H1 (cell line): ENCODE data around the gene DOK3. TPM values are rescaled to one million over a fixed set of nuclear protein-coding genes. Genes with fewer than 3 reads are reported as not detected.

Experiments used
- CTCF ChIA-PET: fragments of 300-600 bp; sonication (Branson Sonifier 250); formaldehyde crosslinking; loops from one replicate; lab custom pipeline; 2021; ENCODE audit not compliant: partially characterized antibody; lab: Charles Lee
- POLR2A ChIA-PET: fragments of 300-600 bp; sonication (Branson Sonifier 250); formaldehyde crosslinking; loops from one replicate; lab custom pipeline; 2021; ENCODE audit warnings: inconsistent platforms; ENCODE audit not compliant: partially characterized antibody; lab: Charles Lee
- DNase-seq, 2 experiments: peaks; one replicate each; pipeline versions ENCODE4 v3.0.0 to v3.0.0-alpha.2; 2010 to 2022; ENCODE audit warnings: low spot score in 2 of 2, low read depth in 1 of 2, mixed read lengths in 1 of 2
- FAIRE-seq: peaks from 2 replicates; lab custom pipeline; 2011; peaks lifted over from hg19 to GRCh38; lab: Jason Lieb, UNC
- H2AFZ ChIP-seq: 2 replicates; pipeline ENCODE4 v1.8.1; 2012; ENCODE audit warnings: low read length, inconsistent platforms
- H2AK5ac ChIP-seq: 2 replicates; pipeline ENCODE4 v1.6.1; 2013; ENCODE audit warnings: low read depth, low read length
- H2BK120ac ChIP-seq: replicated peaks from 2 replicates; pipeline ENCODE3; 2013; ENCODE audit warnings: low read depth, low read length, inconsistent platforms
- H2BK12ac ChIP-seq: 2 replicates; pipeline ENCODE4 v1.6.1; 2013; ENCODE audit warnings: low read depth, low read length
- H2BK15ac ChIP-seq: 2 replicates; pipeline ENCODE4 v1.6.1; 2013; ENCODE audit warnings: low read length
- H2BK20ac ChIP-seq: 2 replicates; pipeline ENCODE4 v1.6.1; 2013; ENCODE audit warnings: low read length
- H2BK5ac ChIP-seq: 2 replicates; pipeline ENCODE4 v1.6.1; 2013; ENCODE audit warnings: low read depth, low read length
- H3K14ac ChIP-seq: 2 replicates; pipeline ENCODE4 v1.6.1; 2013; ENCODE audit warnings: inconsistent platforms; ENCODE audit not compliant: insufficient read length
- H3K18ac ChIP-seq: 2 replicates; pipeline ENCODE4 v1.6.1; 2013; ENCODE audit warnings: low read length; ENCODE audit errors: extremely low read depth
- H3K23ac ChIP-seq: 2 replicates; pipeline ENCODE4 v1.6.1; 2013; ENCODE audit warnings: inconsistent platforms; ENCODE audit not compliant: insufficient read length
- H3K23me2 ChIP-seq: 2 replicates; pipeline ENCODE4 v1.6.1; 2013; ENCODE audit warnings: low read depth, low read length
- H3K27ac ChIP-seq: 2 replicates; pipeline ENCODE4 v1.6.1; 2011; ENCODE audit warnings: low read depth, low read length, inconsistent platforms
- H3K27me3 ChIP-seq, 4 experiments: replicated peaks in 1 of 4; 1 replicate in 1 of 4; 2 replicates in 3 of 4; pipeline versions ENCODE4 v1.6.1 to v1.8.1; 2011 to 2013; ENCODE audit warnings: low read length in 3 of 4, mild to moderate bottlenecking in 3 of 4, inconsistent platforms in 2 of 4, mixed read lengths in 2 of 4, moderate library complexity in 1 of 4; ENCODE audit not compliant: control insufficient read depth in 3 of 4, insufficient read depth in 3 of 4; ENCODE audit errors: extremely low read depth in 1 of 4
- H3K36me3 ChIP-seq, 4 experiments: 2 replicates each; pipeline versions ENCODE4 v1.6.1 to v1.8.1; 2011 to 2013; ENCODE audit warnings: mild to moderate bottlenecking in 4 of 4, low read length in 3 of 4, moderate library complexity in 2 of 4, control low read depth in 1 of 4, inconsistent platforms in 1 of 4; ENCODE audit not compliant: insufficient read depth in 4 of 4, control insufficient read depth in 2 of 4
- H3K4ac ChIP-seq: replicated peaks from 2 replicates; pipeline ENCODE3; 2013; ENCODE audit warnings: low read length, low read depth, mixed read lengths, inconsistent platforms; ENCODE audit not compliant: insufficient read length
- H3K4me1 ChIP-seq, 4 experiments: replicated peaks in 1 of 4; 1 replicate in 1 of 4; 2 replicates in 3 of 4; pipeline versions ENCODE4 v1.6.1 to v1.8.1; 2011 to 2013; ENCODE audit warnings: low read length in 3 of 4, inconsistent platforms in 2 of 4, mixed read lengths in 1 of 4; ENCODE audit not compliant: insufficient read depth in 4 of 4, control insufficient read depth in 3 of 4
- H3K4me2 ChIP-seq, 2 experiments: 2 replicates each; pipeline versions ENCODE4 v1.6.1 to v1.8.1; 2011 to 2013; ENCODE audit warnings: low read depth in 2 of 2, low read length in 2 of 2, control low read depth in 1 of 2, inconsistent platforms in 1 of 2, mild to moderate bottlenecking in 1 of 2; ENCODE audit not compliant: insufficient read depth in 1 of 2
- H3K4me3 ChIP-seq, 4 experiments: fragments of 200-600, 300-600 bp in 1 of 4; sonication (generic), shearing (Covaris generic), sonication (Bioruptor Twin) in 1 of 4; 2 replicates each; pipeline versions ENCODE4 v1.5.1 to v1.8.1; 2011 to 2016; ENCODE audit warnings: low read length in 4 of 4, low read depth in 3 of 4, control low read depth in 2 of 4, inconsistent platforms in 2 of 4, mild to moderate bottlenecking in 2 of 4, mixed read lengths in 1 of 4, moderate library complexity in 1 of 4; ENCODE audit not compliant: insufficient read depth in 2 of 4; ENCODE audit errors: extremely low read depth in 1 of 4
- H3K56ac ChIP-seq: replicated peaks from 2 replicates; pipeline ENCODE3; 2013; ENCODE audit warnings: low read depth, mild to moderate bottlenecking, mixed read lengths, low read length, inconsistent platforms; ENCODE audit not compliant: insufficient read length
- H3K79me1 ChIP-seq: 2 replicates; pipeline ENCODE4 v1.6.1; 2013; ENCODE audit warnings: low read depth, low read length, control low read depth
- H3K79me2 ChIP-seq, 2 experiments: 2 replicates each; pipeline versions ENCODE4 v1.6.1 to v1.8.1; 2012 to 2013; ENCODE audit warnings: low read length in 2 of 2, mild to moderate bottlenecking in 2 of 2, inconsistent platforms in 1 of 2; ENCODE audit not compliant: insufficient read depth in 2 of 2, control insufficient read depth in 1 of 2
- H3K9ac ChIP-seq, 4 experiments: replicated peaks in 1 of 4; 1 replicate in 1 of 4; 2 replicates in 3 of 4; pipeline versions ENCODE4 v1.6.1 to v1.8.1; 2011 to 2013; ENCODE audit warnings: low read depth in 3 of 4, low read length in 3 of 4, control low read depth in 2 of 4, mild to moderate bottlenecking in 2 of 4, moderate library complexity in 2 of 4, inconsistent platforms in 1 of 4; ENCODE audit errors: extremely low read depth in 1 of 4
- H3K9me3 ChIP-seq, 2 experiments: 2 replicates each; pipeline versions ENCODE4 v1.6.1 to v1.8.1; 2012 to 2013; ENCODE audit warnings: mild to moderate bottlenecking in 2 of 2, moderate library complexity in 2 of 2, control low read depth in 1 of 2, inconsistent platforms in 1 of 2, low read depth in 1 of 2, low read length in 1 of 2, mixed read lengths in 1 of 2; ENCODE audit not compliant: insufficient read depth in 2 of 2
- H4K20me1 ChIP-seq, 2 experiments: replicated peaks in 1 of 2; 2 replicates each; pipeline versions ENCODE3 to v1.8.1; 2011 to 2013; ENCODE audit warnings: inconsistent platforms in 2 of 2, low read length in 2 of 2, mild to moderate bottlenecking in 1 of 2; ENCODE audit not compliant: insufficient read depth in 2 of 2, control insufficient read depth in 1 of 2
- H4K5ac ChIP-seq: 2 replicates; pipeline ENCODE4 v1.6.1; 2013; ENCODE audit warnings: low read length, low read depth, mixed read lengths, inconsistent platforms; ENCODE audit not compliant: insufficient read length
- H4K8ac ChIP-seq: 2 replicates; pipeline ENCODE4 v1.8.0; 2013; ENCODE audit warnings: mild to moderate bottlenecking, moderate library complexity, low read length, inconsistent platforms; ENCODE audit not compliant: insufficient read depth; ENCODE audit errors: extremely low read depth
- H4K91ac ChIP-seq: replicated peaks from 2 replicates; pipeline ENCODE3; 2013; ENCODE audit warnings: low read length, mixed read lengths, inconsistent platforms; ENCODE audit not compliant: insufficient read length
- BRCA1 ChIP-seq: IDR thresholded peaks from 2 replicates; pipeline ENCODE4 v1.6.1; 2012; ENCODE audit warnings: low read depth, low read length, improper control_type of control experiment
- FOSL1 ChIP-seq: IDR thresholded peaks from 2 replicates; pipeline ENCODE4 v1.6.1; 2011; ENCODE audit warnings: mild to moderate bottlenecking, low read depth, low read length, moderate library complexity; ENCODE audit not compliant: insufficient read depth
- KDM1A ChIP-seq: fragments of 200-600, 300-600 bp; sonication (generic); IDR thresholded peaks from 2 replicates; pipeline ENCODE4 v1.7.1; 2016; ENCODE audit warnings: mild to moderate bottlenecking, low read length, borderline replicate concordance
- POLR2A ChIP-seq, 2 experiments: IDR thresholded peaks; 1 replicate in 1 of 2; 2 replicates in 1 of 2; pipeline ENCODE4 v1.6.1; 2011; ENCODE audit warnings: low read depth in 2 of 2, low read length in 2 of 2, mild to moderate bottlenecking in 2 of 2; ENCODE audit errors: control extremely low read depth in 1 of 2
- POLR2AphosphoS5 ChIP-seq: IDR thresholded peaks from 2 replicates; pipeline ENCODE4 v1.6.1; 2011; ENCODE audit warnings: low read depth, low read length
- WGBS, 2 experiments: shearing (Covaris generic) in 1 of 2; methylation state at CpG; one replicate each; pipeline versions ENCODE4 v1.1.6 to v1.1.7; 2013 to 2015; ENCODE audit warnings: low lambda C conversion rate in 2 of 2, mixed read lengths in 2 of 2, inconsistent platforms in 1 of 2, low coverage in 1 of 2, missing lambda C conversion rate in 1 of 2; ENCODE audit not compliant: insufficient replicate concordance in 2 of 2, insufficient coverage in 1 of 2, insufficient read length in 1 of 2; ENCODE audit errors: extremely low coverage in 1 of 2, missing lambda C conversion rate in 1 of 2; 5-methylcytosine and 5-hydroxymethylcytosine counted together
- polyA plus RNA-seq, 7 experiments: library from polyadenylated mRNA; depleted of rRNA in 3 of 7; stranded (reverse) in 5 of 7; unstranded in 2 of 7; fragments of >200 nt in 5 of 7; fragments of 200-250 nt in 2 of 7; gene quantifications; 1 replicate in 5 of 7; 2 replicates in 1 of 7; 4 replicates in 1 of 7; pipeline versions ENCODE4 v1.2.1 to v1.2.3, GENCODE V29; 2011 to 2013; ENCODE audit warnings: missing spikeins in 2 of 7, mixed read lengths in 2 of 7
- total RNA-seq: library from RNA; stranded (reverse); fragmentation: NEBNext Ultra II Directional; extraction: Animal tissue kit (Norgen Biotek cat#: 25700); gene quantifications from 2 replicates; pipeline ENCODE4 v1.2.1, GENCODE V29; 2021

Gene DOK3
- total and polyA plus RNA-seq, 2 of the 8 experiments (the other 6 are each of a cell fraction or from before 2014, with no cell fraction given): 4.2 to 6.4 TPM

DNA sequence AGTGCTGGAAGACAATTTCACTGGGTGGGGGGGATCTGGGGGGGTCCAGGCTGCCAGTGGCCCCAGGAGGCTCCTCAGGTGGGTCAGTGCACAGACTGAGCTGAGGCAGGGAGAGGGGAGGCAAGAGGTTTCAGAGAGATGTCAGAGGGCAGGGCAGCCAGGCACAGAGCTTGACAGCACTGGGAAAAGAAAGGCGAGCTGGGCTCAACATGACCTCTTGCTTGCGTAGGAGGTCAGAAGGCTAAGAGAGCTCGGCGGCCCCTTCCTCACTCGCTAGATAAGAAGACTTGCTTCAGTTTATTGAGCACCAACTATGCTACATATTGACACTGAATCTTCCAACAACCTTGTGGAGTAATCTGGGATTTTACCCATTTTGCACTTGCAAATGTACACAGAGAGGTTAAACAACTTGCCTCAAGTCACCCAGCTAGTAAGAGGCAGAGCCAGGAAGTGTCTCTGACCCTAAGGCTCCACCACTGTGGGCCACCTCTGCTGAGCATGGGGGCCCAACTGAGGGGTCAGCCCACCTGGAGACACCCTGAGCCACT, 15.8 kb downstream of the DOK3 start:
- H3K36me3 ChIP-seq: peaks cover 15 to 27% (median 21%) of the 10 kb centered on the region in 4 experiments
- TF ChIP-seq POLR2A (IDR thresholded peaks at IDR 0.05; ENCODE audit: control extremely low read depth in 1 of 2, low read depth in 2 of 2, low read length in 2 of 2) (peak in 1 of 2 experiments; percentile 1; a peak in 1 of 3 replicates), POLR2AphosphoS5 (peak; percentile 62; the same call in 1 of the 2 replicates), BRCA1 (no peak), FOSL1 (no peak), KDM1A (no peak)
- no peak overlapping the region for H2BK120ac ChIP-seq
- FAIRE-seq: no peak
- H3K79me2 ChIP-seq: peaks cover 0 to 8% of the 10 kb centered on the region in 2 experiments; a peak in 1 of 4 replicates
- peaks cover 3 to 10% of the 10 kb centered on the region in 2 experiments for H4K20me1 ChIP-seq
- ChIA-PET POLR2A (interaction anchor here (1.2 to 67.5 kb wide), 6 partner anchors 14 to 92 kb away, joined by 4 to 3349 read pairs (median 30); partner anchors contain the start of genes DBN1, DDX41, DOK3 and PDLIM7), CTCF (interaction anchor here (0.7 to 12.7 kb wide), 9 partner anchors 9 to 113 kb away, joined by 3 to 306 read pairs (median 32); partner anchors contain the start of genes DDX41, DOK3 and PDLIM7)
- no peak overlapping the region for H3K4me3 ChIP-seq
- H2AK5ac ChIP-seq: no peak overlapping the region
- H2BK12ac ChIP-seq: no peak overlapping the region
- H3K56ac ChIP-seq: no peak overlapping the region
- no peak overlapping the region for H2AFZ ChIP-seq
- no peak overlapping the region for H4K91ac ChIP-seq
- peaks cover 10% of the 10 kb centered on the region for H3K23me2 ChIP-seq
- H3K27ac ChIP-seq: peak overlapping the region; percentile 30; the same call in 1 of the 2 replicates
- peaks cover 2 to 9% (median 7%) of the 10 kb centered on the region in 4 experiments; a peak in 6 of 7 replicates for H3K27me3 ChIP-seq
- H3K9me3 ChIP-seq: no peaks in the 10 kb centered on the region
- no peak overlapping the region for H3K23ac ChIP-seq
- H3K9ac ChIP-seq: no peak overlapping the region
- 90% methylated on average over 5 of the region's 5 CpGs; no CpG with 5 or more reads in 1 of the 2 experiments for WGBS, 2 experiments
- no peak overlapping the region for H3K18ac ChIP-seq
- no peak overlapping the region for H3K4me2 ChIP-seq
- H2BK20ac ChIP-seq: no peak overlapping the region
- H3K4me1 ChIP-seq: peaks cover 0 to 30% (median 27%) of the 10 kb centered on the region in 4 experiments; a peak in 6 of 7 replicates
- no peak overlapping the region for H2BK15ac ChIP-seq
- H2BK5ac ChIP-seq: no peak overlapping the region; the same call in 1 of the 2 replicates
- no peak overlapping the region for H3K14ac ChIP-seq
- DNase-seq: no peak
- peaks cover 4% of the 10 kb centered on the region; the same call in 1 of the 2 replicates for H3K79me1 ChIP-seq
- H4K5ac ChIP-seq: no peak overlapping the region
- H4K8ac ChIP-seq: no peak overlapping the region
- H3K4ac ChIP-seq: no peak overlapping the region
